ENCODE data around the gene SMCHD1.
A peak's percentile ranks its signal among the peaks of the same experiment; 100 is the strongest.

SMCHD1 gene

GRCh38 chr18:2655178-2655953 lies at the start of gene SMCHD1:
SMCHD1 (plus strand) TSS chr18:2655726; CDS start chr18:2656076, 350 bp downstream.
- DNase-seq (ENCODE audit: low read depth) = peak; percentile 78

- no peak for DNase-seq (ENCODE audit: low read depth)
Observed at GRCh38 chr18:2606335-2606734, 49.2 kb upstream of the SMCHD1 start.

- no peak for DNase-seq (ENCODE audit: low read depth)
Observed at GRCh38 chr18:2609604-2610003, 45.9 kb upstream of the SMCHD1 start.

GRCh38 chr18:2610549-2610948 lies 45.0 kb upstream of the SMCHD1 start:
- no peak for DNase-seq (ENCODE audit: low read depth)

GRCh38 chr18:2612996-2613395 lies 42.5 kb upstream of the SMCHD1 start:
- no peak for DNase-seq (ENCODE audit: low read depth)

GRCh38 chr18:2617401-2617998 lies 38.0 kb upstream of the SMCHD1 start:
- DNase-seq (ENCODE audit: low read depth) = no peak

GRCh38 chr18:2618009-2618408 lies 37.5 kb upstream of the SMCHD1 start:
- DNase-seq (ENCODE audit: low read depth) = no peak

- DNase-seq (ENCODE audit: low read depth) = no peak
Observed at GRCh38 chr18:2625217-2625616, 30.3 kb upstream of the SMCHD1 start.

- no peak for DNase-seq (ENCODE audit: low read depth)
Observed at GRCh38 chr18:2627821-2628276, 27.7 kb upstream of the SMCHD1 start.

GRCh38 chr18:2629003-2629402 lies 26.5 kb upstream of the SMCHD1 start:
- DNase-seq (ENCODE audit: low read depth) = no peak

- DNase-seq (ENCODE audit: low read depth) = no peak
Observed at GRCh38 chr18:2635586-2635985, 19.9 kb upstream of the SMCHD1 start.

- DNase-seq (ENCODE audit: low read depth) = no peak
Observed at GRCh38 chr18:2636126-2636631, 19.3 kb upstream of the SMCHD1 start.

GRCh38 chr18:2641638-2642037 lies 13.9 kb upstream of the SMCHD1 start:
- DNase-seq (ENCODE audit: low read depth) = no peak

- DNase-seq (ENCODE audit: low read depth) = no peak
Observed at GRCh38 chr18:2642771-2643170, 12.8 kb upstream of the SMCHD1 start.

- DNase-seq (ENCODE audit: low read depth) = no peak
Observed at GRCh38 chr18:2644535-2644934, 11.0 kb upstream of the SMCHD1 start.

- DNase-seq (ENCODE audit: low read depth) = no peak
Observed at GRCh38 chr18:2651981-2652380, 3.5 kb upstream of the SMCHD1 start.

GRCh38 chr18:2653467-2653866 lies 2.1 kb upstream of the SMCHD1 start:
- no peak for DNase-seq (ENCODE audit: low read depth)

GRCh38 chr18:2654169-2654927 lies 1.2 kb upstream of the SMCHD1 start:
- DNase-seq (ENCODE audit: low read depth) = no peak

GRCh38 chr18:2654928-2655177 lies 673 bp upstream of the SMCHD1 start:
- DNase-seq (ENCODE audit: low read depth) = peak; percentile 69

- no peak for DNase-seq (ENCODE audit: low read depth)
Observed at GRCh38 chr18:2655954-2656236, 369 bp downstream of the SMCHD1 start.

- DNase-seq (ENCODE audit: low read depth) = no peak
Observed at GRCh38 chr18:2656237-2656980, 883 bp downstream of the SMCHD1 start.

- no peak for DNase-seq (ENCODE audit: low read depth)
Observed at GRCh38 chr18:2656981-2657512, 1.5 kb downstream of the SMCHD1 start.

Measured in stimulated activated CD8-positive, alpha-beta memory T cell treated with anti-CD3 and anti-CD28 coated beads, Interleukin-12 subunit alpha, Interleukin-12 subunit beta, amount 100 ng/mL, for 1 hour (primary cell).